ENCODE results near the gene LDHB. TPM values are rescaled to one million over a fixed set of nuclear protein-coding genes. Genes with fewer than 3 reads are reported as not detected.

Gene LDHB
- total and polyA plus RNA-seq, 10 of the 15 experiments (the other 5 are each of a cell fraction or from before 2014, with no cell fraction given) = 800 to 3,692 (median 1,366) TPM

DNA sequence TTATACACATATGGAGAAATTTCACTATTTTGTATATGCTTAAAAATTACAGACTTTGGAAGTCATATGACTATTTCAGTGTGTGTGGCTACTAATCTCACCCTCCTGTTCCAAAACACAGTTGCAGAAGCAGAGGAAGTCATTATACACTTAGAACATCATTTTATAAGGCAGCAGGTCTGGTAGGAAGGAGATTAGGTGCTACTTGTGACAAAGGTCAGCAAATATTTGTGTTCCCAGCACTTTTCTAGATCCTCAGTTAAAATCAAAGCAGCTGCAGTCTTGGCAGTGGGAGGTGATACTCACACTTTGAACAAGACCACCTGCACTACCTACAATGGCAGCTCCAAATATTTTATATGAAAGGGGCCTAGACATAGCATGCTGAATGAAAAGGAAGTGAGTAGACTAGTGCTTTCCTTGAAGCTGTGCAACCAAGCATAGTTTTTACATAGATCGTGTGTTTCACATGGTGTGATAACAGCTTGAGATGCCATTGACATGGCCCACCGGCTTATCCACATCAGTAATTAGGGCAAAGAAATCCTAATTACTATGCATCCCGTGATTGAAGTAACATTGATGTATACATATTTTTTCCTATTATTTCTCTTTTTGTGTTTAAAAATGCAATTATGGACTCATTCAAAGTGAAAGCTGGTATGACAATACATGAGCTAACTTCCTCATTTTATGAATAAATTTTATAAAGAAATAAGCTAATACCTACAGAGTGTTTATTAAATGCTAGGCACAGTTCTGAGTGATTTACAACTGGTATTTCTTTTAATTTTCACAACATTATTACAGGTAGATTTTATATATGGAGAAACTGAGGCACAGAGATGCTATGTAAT lies 58.3 kb downstream of the LDHB start:
- H3K79me2 ChIP-seq (ENCODE audit: control insufficient read depth, insufficient read depth, low read length) = no peaks in the 10 kb centered on the region
- 0 out of 2 replicates have a peak, but pooled peaks cover 3% of the 10 kb centered on the region for H3K4me1 ChIP-seq (ENCODE audit: control insufficient read depth, insufficient read depth, low read length)
- H3K9ac ChIP-seq (ENCODE audit: control insufficient read depth, insufficient read depth, low read length) = no peak overlapping the region
- no peaks in the 10 kb centered on the region for H4K20me1 ChIP-seq (ENCODE audit: control insufficient read depth, insufficient read depth)
- in situ Hi-C loops (cut with MboI) = no loop called here
- FAIRE-seq (no peak), DNase-seq (ENCODE audit: low read depth, low spot score) (no peak), ATAC-seq (peak; percentile 90)
- H2AFZ ChIP-seq (ENCODE audit: control insufficient read depth, low read depth, low read length) = no peak overlapping the region
- POLR2A ChIA-PET = interaction anchor here (0.6 kb wide), 1 partner anchor 32 kb away, joined by 4 read pairs; no protein-coding TSS in a partner anchor
- intact Hi-C loops (cut with micrococcal nuclease; ENCODE audit: unreplicated experiment) = no loop called here
- no peaks in the 10 kb centered on the region for H3K27me3 ChIP-seq (replicated peaks in 1 of 2; ENCODE audit: control insufficient read depth in 2 of 2, insufficient read depth in 2 of 2, low read length in 1 of 2)
- TF ChIP-seq MEF2A (IDR thresholded peaks at IDR 0.05; ENCODE audit: insufficient read depth, low read depth, low read length) (no peak), STAT3 (IDR thresholded peaks at IDR 0.05; ENCODE audit: low read depth, low read length) (no peak), BHLHE40 (IDR thresholded peaks at IDR 0.05; ENCODE audit: borderline replicate concordance in 1 of 2, low read depth in 2 of 2, low read length in 1 of 2) (peak; percentile 14 to 25; a peak in 1 of 4 replicates), PAX5 (IDR thresholded peaks at IDR 0.05; ENCODE audit: borderline replicate concordance, low read depth, low read length) (peak; percentile 80; the same call in 1 of the 2 replicates), EZH2 (IDR thresholded peaks at IDR 0.05; ENCODE audit: borderline replicate concordance, control insufficient read depth, low read depth, low read length) (no peak), TCF7 (IDR thresholded peaks at IDR 0.05; ENCODE audit: borderline replicate concordance) (peak; percentile 88), MTA2 (IDR thresholded peaks at IDR 0.05; ENCODE audit: low read depth) (peak; percentile 43; the same call in 1 of the 2 replicates), POLR2A (IDR thresholded peaks at IDR 0.05; ENCODE audit: low read depth, low read length) (no peak), LARP7 (IDR thresholded peaks at IDR 0.05) (no peak), SPI1 (IDR thresholded peaks at IDR 0.05; ENCODE audit: borderline replicate concordance, insufficient read depth, low read depth, low read length) (peak; percentile 53; the same call in 1 of the 2 replicates), DPF2 (IDR thresholded peaks at IDR 0.05) (0 out of 2 replicates have a peak, but pooled peaks have one; percentile 18), CREB1 (IDR thresholded peaks at IDR 0.05; ENCODE audit: low read depth) (no peak), JUNB (IDR thresholded peaks at IDR 0.05) (peak; percentile 52; the same call in 1 of the 2 replicates), CREM (IDR thresholded peaks at IDR 0.05; ENCODE audit: low read depth) (0 out of 2 replicates have a peak, but pooled peaks have one; percentile 17), KAT2A (conservative IDR thresholded peaks at IDR 0.05; ENCODE audit: control insufficient read depth, low read depth, low read length) (no peak)
- TF ChIP-seq, protein P1, sequence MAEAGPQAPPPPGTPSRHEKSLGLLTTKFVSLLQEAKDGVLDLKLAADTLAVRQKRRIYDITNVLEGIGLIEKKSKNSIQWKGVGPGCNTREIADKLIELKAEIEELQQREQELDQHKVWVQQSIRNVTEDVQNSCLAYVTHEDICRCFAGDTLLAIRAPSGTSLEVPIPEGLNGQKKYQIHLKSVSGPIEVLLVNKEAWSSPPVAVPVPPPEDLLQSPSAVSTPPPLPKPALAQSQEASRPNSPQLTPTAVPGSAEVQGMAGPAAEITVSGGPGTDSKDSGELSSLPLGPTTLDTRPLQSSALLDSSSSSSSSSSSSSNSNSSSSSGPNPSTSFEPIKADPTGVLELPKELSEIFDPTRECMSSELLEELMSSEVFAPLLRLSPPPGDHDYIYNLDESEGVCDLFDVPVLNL (IDR thresholded peaks at IDR 0.05; ENCODE audit: low read depth, low read length) = no peak
- TF ChIP-seq, protein P2, sequence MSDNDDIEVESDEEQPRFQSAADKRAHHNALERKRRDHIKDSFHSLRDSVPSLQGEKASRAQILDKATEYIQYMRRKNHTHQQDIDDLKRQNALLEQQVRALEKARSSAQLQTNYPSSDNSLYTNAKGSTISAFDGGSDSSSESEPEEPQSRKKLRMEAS (IDR thresholded peaks at IDR 0.05; ENCODE audit: low read depth, low read length) = no peak
- H3K4me3 ChIP-seq = no peak overlapping the region
- BruUV-seq (replicated peaks) = no TSS peak
- H3K36me3 ChIP-seq (ENCODE audit: control insufficient read depth in 2 of 2, insufficient read depth in 2 of 2, low read length in 1 of 2) = no peaks in the 10 kb centered on the region
- no peak overlapping the region for H3K27ac ChIP-seq (ENCODE audit: control insufficient read depth, insufficient read depth)
- 2% methylated on average over 3 of the region's 3 CpGs for WGBS (ENCODE audit: insufficient coverage, insufficient replicate concordance, low lambda C conversion rate, missing lambda C conversion rate)
- H3K9me3 ChIP-seq (replicated peaks; ENCODE audit: control insufficient read depth, insufficient read depth, low read length) = no peaks in the 10 kb centered on the region
- SMC1A ChIA-PET (ENCODE audit: uncharacterized antibody, unreplicated experiment) = interaction anchor here (0.6 kb wide), 1 partner anchor 36 kb away, joined by 3 read pairs; no protein-coding TSS in a partner anchor
- RAD21 ChIA-PET (ENCODE audit: unreplicated experiment) = no interaction called here
- CTCF ChIA-PET = interaction anchor here (3.1 kb wide), 1 partner anchor 81 kb away, joined by 11 read pairs; no protein-coding TSS in a partner anchor
- H3K4me2 ChIP-seq (ENCODE audit: control insufficient read depth, insufficient read depth) = no peak overlapping the region
